EH (cell line): ENCODE results near the gene ID2.

Experiments used
- DNase-seq: peaks from one replicate; pipeline ENCODE4 v3.0.0-alpha.2; 2015; ENCODE audit warnings: low read depth

The ID2 gene

GRCh38 chr2:8648441-8649213, 33.2 kb upstream of the ID2 start:
- DNase-seq: no peak

DNA sequence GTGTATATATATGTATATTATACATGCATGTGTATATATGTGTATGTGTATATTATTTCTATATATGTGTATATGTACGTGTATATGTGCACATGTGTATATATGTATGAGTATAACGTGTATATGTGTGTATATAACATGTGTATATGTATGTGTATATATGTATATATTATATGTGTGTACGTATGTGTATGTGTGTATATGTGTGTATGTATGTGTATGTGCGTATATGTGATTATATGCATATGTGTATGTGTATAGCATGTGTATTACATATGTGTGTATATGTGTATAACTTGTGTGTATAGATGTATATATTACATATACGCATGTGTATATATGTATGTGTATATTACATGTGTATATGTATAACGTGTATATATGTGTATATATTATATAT, 32.1 kb upstream of the ID2 start:
- DNase-seq: no peak

DNA sequence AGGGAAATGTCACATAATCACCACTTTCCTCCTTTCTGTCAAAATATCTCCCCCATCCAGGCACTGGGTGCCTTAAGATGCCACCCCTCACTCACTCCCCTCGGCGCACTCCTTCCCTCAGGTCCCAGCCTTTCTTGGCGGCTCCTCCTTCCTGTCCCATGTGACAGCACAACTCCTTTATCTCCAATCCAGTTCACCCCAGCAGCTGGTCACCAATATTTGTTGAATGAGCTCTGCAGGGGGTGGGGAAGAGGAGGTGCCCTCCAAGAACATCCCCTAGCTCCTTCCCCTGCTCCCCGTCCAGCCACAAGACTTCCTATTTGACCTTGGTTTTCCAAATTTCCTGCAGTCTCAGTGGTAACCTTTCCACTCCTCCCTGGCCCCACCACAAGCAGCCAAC, 31.6 kb upstream of the ID2 start:
- DNase-seq: no peak

GRCh38 chr2:8652774-8653426, 29.0 kb upstream of the ID2 start:
- no peak for DNase-seq

- no peak for DNase-seq
Measured at GRCh38 chr2:8653485-8653884, 28.4 kb upstream of the ID2 start.

DNA sequence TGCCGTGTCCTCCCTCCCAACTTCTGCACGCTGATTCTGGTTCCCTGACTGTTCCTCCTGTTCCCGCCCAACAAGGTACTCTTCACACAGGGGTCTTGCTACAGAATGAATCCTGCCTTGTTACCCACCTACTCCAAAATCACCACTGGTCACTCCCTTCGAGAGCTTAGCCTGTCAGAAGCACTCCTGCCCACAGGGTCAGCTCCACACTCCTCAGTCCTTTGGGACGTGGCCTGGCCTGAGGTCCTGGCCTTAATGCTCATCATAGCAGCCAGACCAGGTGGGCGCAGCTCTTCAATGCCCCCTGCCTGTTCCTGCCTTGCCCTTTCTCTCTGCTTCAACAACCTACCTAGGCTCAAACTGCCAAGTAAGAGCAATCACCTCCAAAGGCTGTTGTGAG, 27.8 kb upstream of the ID2 start:
- no peak for DNase-seq

GRCh38 chr2:8654483-8654882, 27.4 kb upstream of the ID2 start:
- DNase-seq: no peak

DNA sequence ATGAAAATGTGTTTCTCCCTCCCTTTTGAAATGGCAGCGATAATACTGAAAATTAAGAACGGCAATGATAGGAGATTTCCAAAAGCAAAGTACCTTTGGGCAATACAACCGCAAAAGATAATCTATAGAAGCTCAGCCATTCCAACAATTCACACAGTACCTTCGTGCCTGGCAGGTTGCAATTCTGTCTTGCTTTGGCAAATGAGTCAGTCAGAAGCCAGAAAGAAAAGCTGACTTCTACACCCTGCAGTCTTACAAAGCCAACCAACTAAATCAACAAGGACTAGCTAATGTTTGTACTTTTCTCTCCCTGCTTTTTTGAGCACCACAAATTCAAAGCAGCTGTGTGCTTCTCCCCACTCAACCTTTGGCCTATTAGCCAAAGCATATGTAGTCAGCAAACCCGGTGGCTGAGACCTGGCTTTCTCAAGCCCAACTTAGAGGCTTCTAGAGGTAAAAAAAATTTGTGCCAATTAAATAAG, 25.7 kb upstream of the ID2 start:
- peak; percentile 74 for DNase-seq

GRCh38 chr2:8656811-8657210, 25.0 kb upstream of the ID2 start:
- no peak for DNase-seq

- no peak for DNase-seq
Measured at GRCh38 chr2:8657423-8658062, 24.3 kb upstream of the ID2 start.

DNA sequence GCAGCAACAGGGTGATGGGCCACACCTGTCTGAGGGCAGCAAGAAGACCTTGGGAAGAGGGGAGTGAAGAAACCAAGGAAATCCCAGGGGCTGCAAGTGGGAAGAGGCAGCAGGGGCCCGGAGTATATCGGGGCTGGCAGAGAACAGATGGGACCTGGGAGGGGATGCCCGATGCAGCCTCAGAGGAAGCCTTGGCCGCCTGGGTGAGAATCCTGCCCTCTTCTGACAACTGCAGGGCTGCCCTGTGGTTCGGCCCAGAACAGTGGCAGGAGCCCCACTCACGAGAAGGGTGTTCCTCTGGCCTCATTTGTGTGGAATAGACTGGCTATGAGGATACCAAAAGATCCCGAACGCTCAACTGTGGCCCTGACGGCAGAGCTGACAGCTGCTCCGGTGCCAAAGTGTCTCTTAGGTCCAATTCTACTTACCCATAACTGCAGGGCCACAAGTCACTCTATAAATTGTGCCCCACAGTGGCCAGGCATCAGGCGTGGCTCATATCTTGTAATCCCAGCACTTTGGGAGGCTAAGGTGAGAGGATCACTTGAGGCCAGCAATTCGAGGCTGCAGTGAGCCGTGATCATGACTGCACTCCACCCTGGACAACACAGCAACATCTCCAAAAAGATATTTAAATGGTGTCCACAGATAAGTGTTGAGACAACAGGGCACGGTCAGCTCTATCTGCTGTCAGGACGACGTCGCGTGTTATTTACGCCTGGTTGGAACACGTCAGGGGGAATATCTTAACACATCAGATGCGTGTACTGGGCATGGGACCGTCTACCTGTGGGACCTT, 23.6 kb upstream of the ID2 start:
- DNase-seq: no peak

DNA sequence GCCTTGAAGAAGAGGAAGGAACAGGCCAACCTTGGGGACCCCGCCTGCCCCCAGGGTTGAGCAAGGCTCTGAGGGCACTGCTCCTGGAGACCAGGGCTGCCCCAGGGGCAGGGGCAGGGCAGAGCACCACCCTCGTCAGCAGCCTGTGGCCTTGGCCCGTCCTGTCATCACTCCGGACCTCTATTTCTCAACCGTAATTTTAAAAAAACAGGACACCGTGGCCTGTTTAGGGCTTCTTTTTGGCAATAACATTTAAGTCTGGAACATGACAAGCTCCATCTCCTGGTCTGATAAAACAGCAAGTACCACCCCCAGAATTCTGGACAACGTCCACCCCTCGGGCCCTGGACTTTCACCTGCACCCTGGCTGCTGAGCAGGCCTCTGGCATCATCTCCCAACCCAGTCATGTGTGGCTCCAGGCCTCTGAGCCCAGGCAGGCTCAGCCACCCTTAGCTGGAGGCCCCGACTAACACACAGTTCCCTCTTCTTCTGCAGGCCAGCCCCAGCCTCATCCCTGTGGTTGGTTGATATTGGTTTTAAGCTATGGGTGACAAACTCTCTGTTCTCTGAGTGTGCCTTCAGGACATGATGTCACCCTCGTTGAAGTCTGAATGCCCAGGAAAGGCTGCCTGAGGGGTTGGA, 22.6 kb upstream of the ID2 start:
- no peak for DNase-seq

- DNase-seq: no peak
Measured at GRCh38 chr2:8659735-8660492, 21.9 kb upstream of the ID2 start.

DNA sequence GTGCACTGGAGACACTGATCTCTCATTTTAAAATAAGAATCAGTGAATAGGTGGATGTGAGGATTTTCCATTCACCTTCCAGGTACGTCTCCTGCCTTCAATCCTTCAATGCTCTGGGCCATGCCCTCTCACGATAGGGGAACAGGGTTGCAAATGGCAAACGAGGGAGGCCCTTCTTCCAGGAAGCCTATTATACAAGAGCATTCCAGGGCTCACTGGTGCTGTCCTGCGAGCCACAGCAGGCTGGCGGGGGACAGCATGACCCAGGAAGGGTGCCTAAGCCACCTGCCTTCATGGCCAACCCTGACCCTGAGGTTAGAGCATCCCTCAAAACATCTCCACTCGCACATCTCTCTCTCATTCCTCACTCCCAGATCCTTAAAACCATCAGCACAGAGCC, 20.6 kb upstream of the ID2 start:
- no peak for DNase-seq

DNA sequence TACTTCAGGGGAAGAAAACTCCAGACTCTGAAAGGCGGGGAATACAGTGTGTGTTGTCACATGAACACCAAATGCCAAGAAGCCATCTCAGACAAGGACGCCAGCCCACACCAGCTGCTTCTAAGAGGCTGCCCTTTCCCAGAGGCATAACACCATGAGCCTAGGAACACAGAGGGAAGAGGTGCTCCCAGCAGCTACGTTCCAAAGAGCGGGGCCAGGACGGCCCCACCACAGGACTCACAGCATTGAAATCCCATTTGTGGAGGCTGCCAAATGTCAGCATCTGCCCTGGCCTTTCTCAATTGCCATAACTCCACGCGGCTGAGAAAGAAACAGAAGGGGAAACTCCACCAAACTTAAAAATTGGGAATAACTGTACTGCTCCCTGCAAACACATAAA, 20.1 kb upstream of the ID2 start:
- DNase-seq: peak; percentile 56

DNA sequence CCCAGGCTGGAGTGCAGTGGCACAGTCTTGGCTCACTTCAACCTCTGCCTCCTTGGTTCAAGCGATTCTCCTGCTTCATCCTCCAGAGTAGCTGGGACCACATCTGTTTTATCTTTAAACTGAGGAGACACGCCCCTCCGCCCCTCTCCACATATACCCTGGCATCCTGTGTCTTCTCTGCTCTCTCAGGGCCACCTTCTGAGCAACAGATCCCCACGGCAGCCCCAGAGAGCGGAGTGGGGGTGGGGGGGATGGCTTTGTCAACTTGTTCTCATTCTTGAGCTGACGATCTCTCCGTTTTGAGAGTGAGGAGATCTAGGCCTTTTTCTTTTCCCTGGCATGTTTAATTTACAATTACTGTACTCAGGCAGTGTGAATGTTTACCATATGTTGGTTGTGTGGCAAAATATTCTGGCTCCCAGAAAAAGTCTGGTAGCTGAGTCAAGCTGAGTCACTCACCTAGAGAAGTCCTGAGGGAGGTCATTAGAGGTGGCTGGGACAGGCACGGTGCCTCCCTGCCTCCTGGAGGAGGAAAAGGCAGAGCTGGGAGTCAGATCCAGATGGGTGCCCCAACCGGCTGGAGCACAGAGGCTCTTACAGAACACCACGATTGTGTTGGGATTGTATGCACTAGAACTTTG, 19.5 kb upstream of the ID2 start:
- DNase-seq: peak; percentile 90

DNA sequence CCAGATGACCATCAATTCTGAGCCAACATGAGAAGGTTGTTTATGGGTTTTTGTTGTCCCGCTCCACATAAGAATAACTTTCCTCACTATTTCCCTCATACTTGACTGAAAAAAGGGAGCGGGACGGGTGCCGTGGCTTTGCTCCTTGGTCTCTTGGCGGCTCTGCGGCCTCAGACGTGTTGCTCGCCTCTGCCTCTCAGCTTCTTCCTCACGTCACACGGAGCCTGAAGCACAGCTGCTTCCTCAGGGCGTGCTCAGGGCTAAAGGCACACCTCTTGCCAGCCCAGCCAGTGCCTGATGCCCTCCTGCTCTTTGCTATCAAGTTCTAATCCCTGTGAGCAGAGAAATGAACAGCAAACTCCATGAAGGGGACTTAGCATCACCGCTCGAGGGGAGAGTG, 17.9 kb upstream of the ID2 start:
- DNase-seq: no peak

- DNase-seq: no peak
Measured at GRCh38 chr2:8666581-8666980, 15.3 kb upstream of the ID2 start.

- DNase-seq: no peak
Measured at GRCh38 chr2:8667896-8668512, 13.9 kb upstream of the ID2 start.

- peak; percentile 57 for DNase-seq
Measured at GRCh38 chr2:8669157-8669817, 12.6 kb upstream of the ID2 start.
